ENCODE results near the gene TMOD2.
A peak's percentile ranks its signal among the peaks of the same experiment; 100 is the strongest.

TMOD2 gene

DNA sequence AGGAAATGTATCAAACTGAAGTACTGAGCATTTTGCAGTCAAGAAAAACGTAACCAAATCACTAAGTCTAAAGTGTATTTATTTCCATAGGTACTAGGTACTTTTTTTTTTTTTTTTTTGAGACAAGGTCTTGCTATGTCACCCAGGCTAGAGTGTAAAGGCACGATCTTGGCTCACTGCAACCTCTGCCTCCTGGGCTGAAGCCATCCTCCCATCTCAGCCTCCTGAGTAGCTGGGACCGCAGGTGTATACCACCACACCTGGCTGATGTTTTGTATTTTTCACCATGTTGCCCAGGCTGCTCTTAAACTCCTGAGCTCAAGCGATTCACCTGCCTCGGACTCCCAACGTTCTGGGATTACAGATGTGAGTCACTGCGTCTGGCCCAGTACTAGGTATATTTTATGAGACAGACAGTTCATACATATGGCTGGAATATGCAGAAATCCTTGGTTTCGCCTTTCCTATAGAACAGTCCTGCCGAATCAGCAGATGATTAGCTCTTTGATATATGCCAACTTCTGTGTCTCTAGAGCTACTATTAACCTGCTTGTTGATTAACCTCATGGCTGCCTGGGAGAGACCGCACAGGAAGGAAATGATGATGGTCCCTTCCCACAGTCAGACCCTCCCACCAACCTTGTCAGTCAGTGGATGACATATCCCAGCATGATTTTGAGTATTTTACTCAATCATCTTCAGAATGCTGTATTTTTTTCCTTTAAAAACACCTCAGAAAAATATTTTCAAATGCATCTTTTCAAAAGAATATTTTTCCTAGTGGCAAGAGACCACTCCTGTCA, 110.4 kb downstream of the TMOD2 start:
- peak; percentile 26 for DNase-seq (ENCODE audit: low read depth)

DNA sequence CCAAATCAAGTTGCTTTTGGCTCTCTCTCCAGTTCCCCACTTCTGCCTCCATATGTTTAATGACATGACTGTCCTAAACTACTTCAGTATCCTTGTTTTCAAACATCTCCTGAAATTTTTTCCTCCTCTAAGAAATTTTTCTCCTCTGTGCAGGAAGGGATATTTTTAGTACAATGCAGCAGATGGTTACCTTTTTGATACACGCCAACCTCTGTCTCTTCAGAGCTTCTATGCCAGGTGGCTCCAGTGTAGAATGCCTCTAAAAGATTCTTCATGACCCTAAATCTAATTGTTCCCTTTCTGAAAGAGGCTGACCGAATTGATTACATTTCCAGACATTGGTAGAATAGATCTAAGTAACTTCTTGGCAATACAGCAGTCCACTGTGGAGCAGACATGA, 111.7 kb downstream of the TMOD2 start:
- no peak for DNase-seq (ENCODE audit: low read depth)

DNA sequence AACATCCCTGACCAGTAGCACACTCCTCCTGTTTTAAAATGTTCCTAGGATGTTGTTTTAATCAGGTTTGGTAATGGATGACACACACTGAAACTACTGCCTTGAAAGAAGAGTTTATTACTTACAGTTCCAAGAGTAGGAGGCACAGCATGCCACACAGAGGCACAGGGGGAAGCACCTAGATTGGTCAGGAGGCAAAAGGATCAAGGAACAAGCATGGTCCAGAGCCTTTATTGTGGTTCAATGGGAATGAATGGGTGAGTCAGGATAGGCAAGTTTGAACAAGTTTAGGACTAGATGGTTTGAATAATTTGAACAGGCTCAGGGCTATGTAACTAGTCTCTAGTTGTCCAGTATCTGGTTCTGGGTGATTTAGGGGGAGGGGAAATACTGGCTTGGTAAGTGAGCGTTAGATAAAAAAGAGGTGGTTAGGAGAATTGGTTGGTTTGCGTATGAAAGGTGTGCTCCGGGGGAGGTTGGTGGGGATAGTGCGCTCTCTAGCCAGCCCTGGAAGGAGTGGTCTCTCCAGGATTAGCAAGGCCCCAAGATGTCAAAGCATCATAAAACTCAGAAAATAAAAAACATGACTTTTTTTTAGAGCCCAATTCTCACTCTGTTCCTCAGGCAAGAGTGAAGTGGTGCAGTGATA, 113.1 kb downstream of the TMOD2 start:
- DNase-seq (ENCODE audit: low read depth) = no peak

DNA sequence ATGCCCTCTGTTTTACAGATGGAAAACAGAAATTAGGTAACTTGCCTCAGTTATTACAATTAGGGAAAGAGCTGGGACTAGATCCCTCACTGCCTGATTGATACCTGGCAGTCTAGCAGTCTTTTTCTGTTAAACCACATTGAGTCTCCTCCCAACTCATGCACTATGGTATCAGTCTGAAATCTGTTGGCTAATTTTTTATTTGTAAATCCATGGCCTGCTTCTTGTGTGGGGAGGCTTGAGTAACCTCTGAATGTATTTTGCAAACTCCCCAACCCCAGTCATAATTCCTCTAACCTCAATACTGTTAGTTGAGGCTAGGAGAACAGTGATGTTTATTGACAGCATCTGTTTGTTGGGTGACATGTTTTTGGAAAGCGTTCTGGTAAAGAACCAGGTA, 113.9 kb downstream of the TMOD2 start:
- no peak for DNase-seq (ENCODE audit: low read depth)

All from stimulated activated CD8-positive, alpha-beta memory T cell treated with anti-CD3 and anti-CD28 coated beads, Interleukin-4, amount 100 ng/mL, for 24 hours (primary cell).